22Rv1 (cell line): ENCODE results near the gene PCYT2.

ENCODE experiments used
- H3K27ac ChIP-seq: fragments of 450-650 bp; 2 replicates; pipeline ENCODE4 v1.5.1; 2017
- ZFX ChIP-seq: fragments of 450-650 bp; IDR thresholded peaks from 2 replicates; pipeline ENCODE4 v1.6.1; 2017; ENCODE audit warnings: antibody characterized with exemption, borderline replicate concordance
- TF ChIP-seq, protein P1 (sequence below): fragments of 450-650 bp; IDR thresholded peaks from 2 replicates; pipeline ENCODE4 v1.5.1; 2017; ENCODE audit warnings: mild to moderate bottlenecking

Gene PCYT2

DNA sequence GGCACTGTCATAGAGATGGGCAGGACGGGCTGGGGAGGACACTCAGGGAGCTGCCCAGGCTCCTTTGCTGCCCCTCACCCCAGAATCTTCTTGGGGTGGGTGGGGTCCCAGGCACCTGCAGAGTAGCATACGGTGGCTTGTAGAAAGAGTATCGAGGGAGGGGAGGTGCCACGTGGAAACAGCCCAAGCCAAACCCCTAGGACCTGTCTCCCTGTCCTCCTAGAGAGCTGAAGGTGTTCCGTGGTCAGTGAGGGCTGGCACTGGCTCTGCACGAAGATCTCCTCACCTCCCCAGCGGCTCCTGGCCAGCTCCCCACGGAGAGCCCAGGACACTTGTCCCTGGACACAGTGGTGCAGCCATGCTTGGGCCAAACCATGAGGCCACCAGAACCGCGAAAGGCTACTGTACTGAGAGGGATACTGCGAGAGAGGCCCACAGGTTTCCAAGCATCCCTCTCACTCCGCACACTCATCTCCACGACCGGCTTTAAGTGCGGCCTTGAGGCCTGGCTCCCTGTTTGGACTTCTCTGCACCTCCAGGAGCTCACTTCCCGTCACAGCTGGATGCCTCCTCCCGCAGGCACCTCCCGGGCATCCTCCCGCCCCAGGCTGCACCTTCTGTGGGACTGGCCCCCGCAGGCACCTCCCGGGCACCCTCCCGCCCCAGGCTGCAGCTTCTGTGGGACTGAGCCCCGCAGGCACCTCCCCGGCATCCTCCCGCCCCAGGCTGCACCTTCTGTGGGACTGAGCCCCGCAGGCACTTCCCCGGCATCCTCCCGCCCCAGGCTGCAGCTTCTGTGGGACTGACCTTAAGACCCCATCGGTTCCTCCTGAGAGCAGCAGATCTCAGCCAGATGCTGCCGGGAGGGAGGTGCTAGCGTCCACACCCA lies 18.3 kb upstream of the PCYT2 start:
- no peak for TF ChIP-seq ZFX
- TF ChIP-seq, protein P1, sequence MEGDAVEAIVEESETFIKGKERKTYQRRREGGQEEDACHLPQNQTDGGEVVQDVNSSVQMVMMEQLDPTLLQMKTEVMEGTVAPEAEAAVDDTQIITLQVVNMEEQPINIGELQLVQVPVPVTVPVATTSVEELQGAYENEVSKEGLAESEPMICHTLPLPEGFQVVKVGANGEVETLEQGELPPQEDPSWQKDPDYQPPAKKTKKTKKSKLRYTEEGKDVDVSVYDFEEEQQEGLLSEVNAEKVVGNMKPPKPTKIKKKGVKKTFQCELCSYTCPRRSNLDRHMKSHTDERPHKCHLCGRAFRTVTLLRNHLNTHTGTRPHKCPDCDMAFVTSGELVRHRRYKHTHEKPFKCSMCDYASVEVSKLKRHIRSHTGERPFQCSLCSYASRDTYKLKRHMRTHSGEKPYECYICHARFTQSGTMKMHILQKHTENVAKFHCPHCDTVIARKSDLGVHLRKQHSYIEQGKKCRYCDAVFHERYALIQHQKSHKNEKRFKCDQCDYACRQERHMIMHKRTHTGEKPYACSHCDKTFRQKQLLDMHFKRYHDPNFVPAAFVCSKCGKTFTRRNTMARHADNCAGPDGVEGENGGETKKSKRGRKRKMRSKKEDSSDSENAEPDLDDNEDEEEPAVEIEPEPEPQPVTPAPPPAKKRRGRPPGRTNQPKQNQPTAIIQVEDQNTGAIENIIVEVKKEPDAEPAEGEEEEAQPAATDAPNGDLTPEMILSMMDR = no peak
- peak overlapping the region; percentile 85 for H3K27ac ChIP-seq

- H3K27ac ChIP-seq = peak overlapping the region; percentile 85
Measured at GRCh38 chr17:81928544-81929252, 17.5 kb upstream of the PCYT2 start.

DNA sequence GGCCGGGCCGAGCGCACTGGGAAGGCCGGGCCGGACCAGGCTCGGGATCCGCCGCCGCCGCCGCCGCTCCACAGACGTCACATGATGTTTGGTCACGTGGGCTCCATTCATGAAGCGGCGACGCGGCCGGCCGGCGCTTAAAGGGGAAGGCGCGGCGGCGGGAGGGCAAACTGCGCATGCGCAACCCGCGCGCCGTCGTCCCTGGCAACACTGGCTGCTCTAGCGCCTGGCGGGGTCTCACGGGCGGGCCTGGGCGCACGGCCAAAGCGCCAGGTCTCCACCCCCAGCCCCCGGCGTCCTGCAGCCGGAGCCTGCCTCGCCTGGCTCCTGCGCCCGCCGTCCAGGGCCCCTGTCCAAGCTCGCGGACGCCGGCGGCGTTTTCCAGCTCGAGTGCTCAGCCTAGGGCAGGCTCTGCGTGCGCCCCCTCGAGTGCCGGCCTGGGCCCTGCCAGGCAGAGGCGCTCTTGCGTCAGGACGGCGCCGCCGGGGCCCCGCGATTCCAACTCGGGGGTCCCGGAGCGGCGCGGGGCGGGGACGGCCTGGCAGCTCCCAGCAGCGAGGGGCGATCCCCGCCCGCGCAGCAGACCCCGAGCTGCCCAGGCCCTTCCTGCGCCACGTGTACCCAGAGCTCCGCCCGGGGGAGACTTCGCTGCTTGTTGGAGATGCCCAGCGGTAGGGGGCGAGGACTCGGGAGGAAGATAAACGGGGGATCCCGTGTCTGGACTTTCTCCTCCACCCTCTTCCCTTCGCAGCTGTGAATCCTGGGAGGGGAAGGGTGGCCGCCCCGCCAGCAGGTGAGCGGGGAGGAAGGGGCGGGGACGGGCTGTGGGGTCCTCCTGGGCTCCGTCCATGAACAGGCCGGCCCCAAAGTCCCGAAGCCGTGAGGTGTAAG lies 16.7 kb upstream of the PCYT2 start, which contains the start of gene MAFG:
Gene MAFG, minus strand, starts transcription at position 83 of the 891 bp plus-strand sequence. CDS start 4,550 bp downstream, outside the sequence.
- TF ChIP-seq, protein P1 = peak; percentile 70
- no peak for TF ChIP-seq ZFX
- H3K27ac ChIP-seq = peak within 1 kb of the TSS; percentile 85

More at GRCh38 chr17:81928544-81929252, 17.5 kb upstream of the PCYT2 start:
- TF ChIP-seq, protein P1 = no peak
- TF ChIP-seq ZFX = no peak

GRCh38 chr17:81927152-81927652 lies 16.0 kb upstream of the PCYT2 start:
- TF ChIP-seq ZFX = no peak
- TF ChIP-seq, protein P1 = no peak
- peak overlapping the region; percentile 85 for H3K27ac ChIP-seq

DNA sequence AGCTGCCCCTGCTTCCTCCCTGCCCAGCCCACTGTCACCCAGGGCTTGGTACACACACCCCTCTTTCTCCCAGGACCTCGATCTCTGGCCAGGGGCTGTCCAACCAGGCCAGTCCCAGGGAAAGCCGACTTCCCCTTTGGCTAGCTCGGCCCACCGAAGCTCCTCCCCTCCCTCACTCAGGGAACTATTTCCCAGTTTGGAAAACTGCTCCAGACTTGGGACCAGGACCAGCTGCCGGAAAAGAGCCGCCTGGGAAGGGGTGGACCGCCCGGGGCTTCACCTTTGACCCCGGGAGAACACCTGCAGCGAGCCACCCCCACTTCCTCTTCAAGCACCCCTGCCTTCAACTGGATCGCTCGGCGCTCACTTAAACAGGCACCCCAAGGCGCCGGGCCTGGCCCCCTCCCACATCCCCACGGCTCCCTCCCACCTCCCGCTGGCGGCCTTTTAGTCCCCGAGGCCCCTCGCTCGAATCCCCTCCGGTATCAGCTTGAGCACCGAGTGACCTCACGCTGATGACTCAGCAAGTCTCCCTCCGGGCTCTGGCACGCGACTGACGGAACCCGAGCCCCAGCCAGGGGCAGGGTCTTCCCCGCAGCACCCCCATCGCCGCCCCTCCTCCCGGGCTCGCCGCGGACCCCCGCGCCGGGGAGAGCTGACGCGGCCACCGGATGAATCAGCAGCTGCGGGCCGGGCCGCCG lies 15.4 kb upstream of the PCYT2 start:
- no peak for TF ChIP-seq ZFX
- TF ChIP-seq, protein P1 = no peak
- H3K27ac ChIP-seq = peak overlapping the region; percentile 85

DNA sequence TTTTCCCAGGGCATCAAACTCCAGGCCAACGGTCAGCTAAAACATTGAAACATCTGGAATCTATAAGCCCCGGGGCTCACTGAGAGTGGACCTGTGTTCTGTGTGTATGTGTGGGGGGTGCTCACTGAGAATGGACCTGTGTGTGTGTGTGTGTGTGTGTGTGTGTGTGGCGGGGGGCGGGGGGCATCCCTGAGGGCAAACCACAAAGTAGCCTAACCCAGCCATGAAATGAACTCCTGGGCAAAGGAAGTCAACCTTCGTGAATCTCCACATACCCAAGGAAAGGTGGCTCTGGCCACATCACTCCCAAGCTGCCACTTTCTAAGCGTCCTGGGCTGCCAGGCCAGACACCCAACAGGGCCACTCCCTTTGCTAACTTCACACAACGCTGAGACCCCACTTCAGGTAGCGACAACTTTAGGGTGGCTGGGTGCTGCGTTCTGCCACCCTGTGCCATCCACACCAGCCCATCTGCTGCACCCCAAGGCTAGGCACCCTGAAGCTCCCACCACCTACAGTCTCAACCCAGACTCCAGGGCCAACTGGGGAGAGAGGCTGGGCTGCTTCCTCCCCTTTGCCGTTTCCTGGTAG lies 14.8 kb upstream of the PCYT2 start:
- TF ChIP-seq, protein P1 = no peak
- TF ChIP-seq ZFX = no peak
- H3K27ac ChIP-seq = peak overlapping the region; percentile 85
